C4-2B (cell line): ENCODE measurements around the gene OR6B2.

Source experiments
- ZFX ChIP-seq: fragments of 450-650 bp; IDR thresholded peaks from 2 replicates; pipeline ENCODE4 v1.6.1; 2017
- TF ChIP-seq, protein P1 (sequence below): fragments of 450-650 bp; conservative IDR thresholded peaks from 2 replicates; pipeline ENCODE4 v1.5.1; 2017; ENCODE audit warnings: mild to moderate bottlenecking

GRCh38 chr2:240000671-240001070, 29.6 kb downstream of the OR6B2 start:
- TF ChIP-seq, protein P1, sequence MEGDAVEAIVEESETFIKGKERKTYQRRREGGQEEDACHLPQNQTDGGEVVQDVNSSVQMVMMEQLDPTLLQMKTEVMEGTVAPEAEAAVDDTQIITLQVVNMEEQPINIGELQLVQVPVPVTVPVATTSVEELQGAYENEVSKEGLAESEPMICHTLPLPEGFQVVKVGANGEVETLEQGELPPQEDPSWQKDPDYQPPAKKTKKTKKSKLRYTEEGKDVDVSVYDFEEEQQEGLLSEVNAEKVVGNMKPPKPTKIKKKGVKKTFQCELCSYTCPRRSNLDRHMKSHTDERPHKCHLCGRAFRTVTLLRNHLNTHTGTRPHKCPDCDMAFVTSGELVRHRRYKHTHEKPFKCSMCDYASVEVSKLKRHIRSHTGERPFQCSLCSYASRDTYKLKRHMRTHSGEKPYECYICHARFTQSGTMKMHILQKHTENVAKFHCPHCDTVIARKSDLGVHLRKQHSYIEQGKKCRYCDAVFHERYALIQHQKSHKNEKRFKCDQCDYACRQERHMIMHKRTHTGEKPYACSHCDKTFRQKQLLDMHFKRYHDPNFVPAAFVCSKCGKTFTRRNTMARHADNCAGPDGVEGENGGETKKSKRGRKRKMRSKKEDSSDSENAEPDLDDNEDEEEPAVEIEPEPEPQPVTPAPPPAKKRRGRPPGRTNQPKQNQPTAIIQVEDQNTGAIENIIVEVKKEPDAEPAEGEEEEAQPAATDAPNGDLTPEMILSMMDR = no peak
- no peak for TF ChIP-seq ZFX
